DMS 273 (cell line): Measurements from ENCODE around the gene RAB31.

Experiments
- DNase-seq: peaks from one replicate; lab custom pipeline; 2025; ENCODE audit not compliant: unreplicated experiment; lab: John Stamatoyannopoulos, UW

Gene RAB31

GRCh38 chr18:9910071-9910470 lies 202.0 kb downstream of the RAB31 start:
- DNase-seq = no peak

GRCh38 chr18:9910661-9911060 lies 202.6 kb downstream of the RAB31 start:
- DNase-seq = no peak

GRCh38 chr18:9911226-9911625 lies 203.1 kb downstream of the RAB31 start:
- no peak for DNase-seq
